Activated CD8-positive, alpha-beta memory T cell treated with anti-CD3 and anti-CD28 coated beads, Interleukin-2, amount 10 ng/mL, durations not matched to agents 7 days and 5 days (primary cell): ENCODE results near the gene DLEC1. TPM values are rescaled to one million over a fixed set of nuclear protein-coding genes. Genes with fewer than 3 reads are reported as not detected.

Experiments used
- ATAC-seq: fragments of 150-1000 bp; cut with Tn5 transposase; one replicate; pipeline ENCODE4 v1.10.0; 2021; ENCODE audit warnings: moderate library complexity
- CTCF ChIA-PET: fragments of 350-600 bp; sonication (Branson Sonifier 250); formaldehyde crosslinking; loops from one replicate; lab custom pipeline; 2021; ENCODE audit warnings: antibody characterized with exemption; lab: Charles Lee
- DNase-seq: peaks from one replicate; pipeline ENCODE4 v3.0.0-alpha.2; 2020
- H3K27ac Mint-ChIP-seq: one replicate; pipeline ENCODE4 v1.8.0; 2021; ENCODE audit warnings: mild to moderate bottlenecking, mixed read lengths
- H3K27me3 Mint-ChIP-seq: one replicate; pipeline ENCODE4 v1.8.0; 2021; ENCODE audit warnings: mixed read lengths
- H3K36me3 Mint-ChIP-seq: one replicate; pipeline ENCODE4 v1.8.0; 2021; ENCODE audit warnings: mild to moderate bottlenecking, mixed read lengths
- H3K4me1 Mint-ChIP-seq: one replicate; pipeline ENCODE4 v1.8.0; 2021; ENCODE audit warnings: mixed read lengths
- H3K4me3 Mint-ChIP-seq: one replicate; pipeline ENCODE4 v1.8.0; 2021; ENCODE audit warnings: mild to moderate bottlenecking, moderate library complexity, mixed read lengths
- H3K9me3 Mint-ChIP-seq: one replicate; pipeline ENCODE4 v1.8.0; 2022; ENCODE audit warnings: low read depth, mixed read lengths
- total RNA-seq, 2 experiments: library from RNA; stranded (reverse); gene quantifications; one replicate each; pipeline ENCODE4 v1.2.3, GENCODE V29; 2021

DLEC1 gene
- total RNA-seq, 2 experiments from 2014 or later: 0.26 to 1.1 TPM

GRCh38 chr3:38108649-38109579 lies 69.9 kb downstream of the DLEC1 start:
- no peak for ATAC-seq

GRCh38 chr3:38109580-38110313 lies 70.7 kb downstream of the DLEC1 start:
- CTCF ChIA-PET: no interaction called here
- Mint-ChIP-seq H3K4me1 (no peaks in the 10 kb centered on the region), H3K4me3 (no peak overlapping the region), H3K27me3 (peaks cover 2% of the 10 kb centered on the region), H3K9me3 (peaks cover 7% of the 10 kb centered on the region), H3K36me3 (peaks cover 4% of the 10 kb centered on the region), H3K27ac (no peak overlapping the region)
- ATAC-seq (no peak), DNase-seq (no peak)

More at GRCh38 chr3:38108649-38109579, 69.9 kb downstream of the DLEC1 start:
- peaks cover 4% of the 10 kb centered on the region for H3K36me3 Mint-ChIP-seq
- peak; percentile 29 for DNase-seq
- no peak overlapping the region for H3K27ac Mint-ChIP-seq
- H3K9me3 Mint-ChIP-seq: peaks cover 7% of the 10 kb centered on the region
- H3K27me3 Mint-ChIP-seq: peaks cover 2% of the 10 kb centered on the region
- no peaks in the 10 kb centered on the region for H3K4me1 Mint-ChIP-seq
- no peak overlapping the region for H3K4me3 Mint-ChIP-seq
- CTCF ChIA-PET: interaction anchor here (1.2 kb wide), 1 partner anchor 35 kb away, joined by 3 read pairs; no protein-coding TSS in a partner anchor

GRCh38 chr3:38110314-38111050 lies 71.5 kb downstream of the DLEC1 start:
- H3K27ac Mint-ChIP-seq: no peak overlapping the region
- CTCF ChIA-PET: no interaction called here
- H3K4me3 Mint-ChIP-seq: no peak overlapping the region
- peaks cover under 1% of the 10 kb centered on the region for H3K36me3 Mint-ChIP-seq
- H3K4me1 Mint-ChIP-seq: no peaks in the 10 kb centered on the region
- H3K27me3 Mint-ChIP-seq: no peaks in the 10 kb centered on the region
- DNase-seq: no peak
- H3K9me3 Mint-ChIP-seq: peaks cover 3% of the 10 kb centered on the region
- no peak for ATAC-seq

- no peak overlapping the region for H3K27ac Mint-ChIP-seq
- no peak overlapping the region for H3K4me3 Mint-ChIP-seq
- no peaks in the 10 kb centered on the region for H3K36me3 Mint-ChIP-seq
- H3K9me3 Mint-ChIP-seq: no peaks in the 10 kb centered on the region
- DNase-seq (no peak), ATAC-seq (no peak)
- CTCF ChIA-PET: no interaction called here
- peaks cover 2% of the 10 kb centered on the region for H3K4me1 Mint-ChIP-seq
- no peaks in the 10 kb centered on the region for H3K27me3 Mint-ChIP-seq
Observed at GRCh38 chr3:38111201-38111600, 72.2 kb downstream of the DLEC1 start.

GRCh38 chr3:38111696-38112377 lies 72.8 kb downstream of the DLEC1 start:
- DNase-seq: no peak
- CTCF ChIA-PET: no interaction called here
- ATAC-seq: no peak
- Mint-ChIP-seq H3K4me3 (no peak overlapping the region), H3K36me3 (no peaks in the 10 kb centered on the region), H3K9me3 (no peaks in the 10 kb centered on the region), H3K4me1 (peaks cover 2% of the 10 kb centered on the region), H3K27ac (no peak overlapping the region), H3K27me3 (no peaks in the 10 kb centered on the region)

GRCh38 chr3:38112378-38112761 lies 73.4 kb downstream of the DLEC1 start:
- CTCF ChIA-PET: no interaction called here
- no peak overlapping the region for H3K4me3 Mint-ChIP-seq
- no peak for ATAC-seq
- no peaks in the 10 kb centered on the region for H3K27me3 Mint-ChIP-seq
- H3K9me3 Mint-ChIP-seq: no peaks in the 10 kb centered on the region
- no peak for DNase-seq
- H3K4me1 Mint-ChIP-seq: peaks cover 2% of the 10 kb centered on the region
- no peak overlapping the region for H3K27ac Mint-ChIP-seq
- no peaks in the 10 kb centered on the region for H3K36me3 Mint-ChIP-seq

- DNase-seq: peak; percentile 34
- CTCF ChIA-PET: interaction anchor here (1.0 kb wide), 1 partner anchor 232 kb away, joined by 3 read pairs; the partner anchor contains the start of gene XYLB
- Mint-ChIP-seq H3K27ac (no peak overlapping the region), H3K27me3 (no peaks in the 10 kb centered on the region), H3K4me3 (no peak overlapping the region), H3K4me1 (peaks cover 4% of the 10 kb centered on the region), H3K9me3 (no peaks in the 10 kb centered on the region), H3K36me3 (no peaks in the 10 kb centered on the region)
- ATAC-seq: no peak
Observed at GRCh38 chr3:38114052-38114874, 75.3 kb downstream of the DLEC1 start.

- H3K9me3 Mint-ChIP-seq: no peaks in the 10 kb centered on the region
- H3K27ac Mint-ChIP-seq: peak overlapping the region; percentile 22
- peaks cover 4% of the 10 kb centered on the region for H3K4me1 Mint-ChIP-seq
- H3K4me3 Mint-ChIP-seq: no peak overlapping the region
- DNase-seq (peak; percentile 38), ATAC-seq (no peak)
- CTCF ChIA-PET: interaction anchor here (1.0 to 1.9 kb wide), 2 partner anchors 229 to 231 kb away, joined by 3 to 5 read pairs; partner anchors contain the start of gene XYLB
- no peaks in the 10 kb centered on the region for H3K27me3 Mint-ChIP-seq
- H3K36me3 Mint-ChIP-seq: no peaks in the 10 kb centered on the region
Observed at GRCh38 chr3:38114875-38115644, 76.1 kb downstream of the DLEC1 start.

- H3K36me3 Mint-ChIP-seq: peaks cover 1% of the 10 kb centered on the region
- H3K4me3 Mint-ChIP-seq: no peak overlapping the region
- ATAC-seq: no peak
- no peaks in the 10 kb centered on the region for H3K9me3 Mint-ChIP-seq
- no peaks in the 10 kb centered on the region for H3K27me3 Mint-ChIP-seq
- CTCF ChIA-PET: interaction anchor here (1.3 to 4.5 kb wide), 5 partner anchors 9 to 364 kb away, joined by 3 to 28 read pairs (median 10); partner anchors contain the start of gene XYLB
- no peak for DNase-seq
- H3K27ac Mint-ChIP-seq: no peak overlapping the region
- peaks cover 4% of the 10 kb centered on the region for H3K4me1 Mint-ChIP-seq
Observed at GRCh38 chr3:38115645-38116427, 76.8 kb downstream of the DLEC1 start.

GRCh38 chr3:38116471-38117162 lies 77.6 kb downstream of the DLEC1 start:
- no peak overlapping the region for H3K27ac Mint-ChIP-seq
- CTCF ChIA-PET: interaction anchor here (0.9 to 4.5 kb wide), 11 partner anchors 10 to 375 kb away, joined by 3 to 28 read pairs (median 5); partner anchors contain the start of genes ACAA1, OXSR1 and XYLB
- H3K4me1 Mint-ChIP-seq: peaks cover 4% of the 10 kb centered on the region
- H3K27me3 Mint-ChIP-seq: no peaks in the 10 kb centered on the region
- DNase-seq (no peak), ATAC-seq (no peak)
- H3K4me3 Mint-ChIP-seq: no peak overlapping the region
- no peaks in the 10 kb centered on the region for H3K9me3 Mint-ChIP-seq
- H3K36me3 Mint-ChIP-seq: peaks cover 1% of the 10 kb centered on the region
